ENCODE data around the gene TNRC6C.
"Not testable (repeated sequence)": the region's sequence is repeated elsewhere in the genome, so short reads cannot be mapped to it uniquely, and the experiment has no call there.

TNRC6C gene

GRCh38 chr17:78127239-78127887 is 168.9 kb downstream of the TNRC6C start:
- no peak for DNase-seq

GRCh38 chr17:78127888-78128550 is 169.5 kb downstream of the TNRC6C start:
- DNase-seq, result no peak

- no peak for DNase-seq
Measured at GRCh38 chr17:78128551-78129350, 170.2 kb downstream of the TNRC6C start, which contains the start of gene TMC6. Gene TMC6, minus strand, starts transcription at chr17:78128755. Its CDS starts 1,923 bp downstream, at chr17:78126832.

- no peak for DNase-seq
Measured at GRCh38 chr17:78129351-78130089, 171.0 kb downstream of the TNRC6C start.

GRCh38 chr17:78130090-78130436 is 171.6 kb downstream of the TNRC6C start:
- DNase-seq, result no peak

GRCh38 chr17:78130437-78131101 is 172.1 kb downstream of the TNRC6C start, which contains the start of gene TMC8:
Gene TMC8, plus strand, starts transcription at chr17:78130771. Its CDS starts 818 bp downstream, at chr17:78131589.
- no peak for DNase-seq

- no peak for DNase-seq
Measured at GRCh38 chr17:78131172-78132083, 172.9 kb downstream of the TNRC6C start.

- DNase-seq, result no peak
Measured at GRCh38 chr17:78132084-78132676, 173.7 kb downstream of the TNRC6C start.

GRCh38 chr17:78132767-78133178 is 174.3 kb downstream of the TNRC6C start:
- DNase-seq, result no peak

GRCh38 chr17:78133179-78133951 is 174.9 kb downstream of the TNRC6C start:
- no peak for DNase-seq

- no peak for DNase-seq
Measured at GRCh38 chr17:78133971-78134898, 175.7 kb downstream of the TNRC6C start.

GRCh38 chr17:78134899-78135385 is 176.4 kb downstream of the TNRC6C start:
- no peak for DNase-seq

- no peak for DNase-seq
Measured at GRCh38 chr17:78135858-78136500, 177.5 kb downstream of the TNRC6C start.

- no peak for DNase-seq
Measured at GRCh38 chr17:78137392-78138203, 179.1 kb downstream of the TNRC6C start.

GRCh38 chr17:78138204-78139060 is 179.9 kb downstream of the TNRC6C start:
- no peak for DNase-seq

- not testable (repeated sequence) for DNase-seq
Measured at GRCh38 chr17:78139861-78140168, 181.3 kb downstream of the TNRC6C start.

Measured in fibroblast of skin of abdomen (primary cell).